HepG2 (cell line): ENCODE measurements around the gene TSTD1. TPM values are rescaled to one million over a fixed set of nuclear protein-coding genes. Genes with fewer than 3 reads are reported as not detected.

Experiments
- ATAC-seq: fragments of 200-7000 bp; cut with Tn5 transposase; 3 replicates; pipeline ENCODE4 v1.9.1; 2020; ENCODE audit warnings: mild to moderate bottlenecking, moderate library complexity
- BruUV-seq: library from RNA; stranded (reverse); fragments of 400-500 nt; replicated peaks from 2 replicates; lab custom pipeline; 2021; lab: Mats Ljungman, UMichigan
- CTCF ChIA-PET: fragments of 300-600 bp; formaldehyde crosslinking; extraction: SDS; loops from one replicate; lab custom pipeline; 2021; ENCODE audit warnings: low total read pairs, inconsistent platforms, low intra/inter-chr PET ratio; lab: Yijun Ruan, JAX
- POLR2A ChIA-PET: fragments of 350-600 bp; sonication (Branson Sonifier 250); formaldehyde crosslinking; loops from one replicate; lab custom pipeline; 2020; ENCODE audit warnings: antibody characterized with exemption, inconsistent platforms; lab: Yijun Ruan, JAX
- DNase-seq: peaks from one replicate; pipeline ENCODE4 v3.0.0-alpha.2; 2015; ENCODE audit warnings: low spot score
- FAIRE-seq: peaks from 3 replicates; lab custom pipeline; 2011; peaks lifted over from hg19 to GRCh38; lab: Jason Lieb, UNC
- H2AFZ ChIP-seq: one replicate; pipeline ENCODE4 v1.6.1; 2011; ENCODE audit warnings: low read length, inconsistent platforms
- H3K27ac ChIP-seq: fragments of 300-600 bp; 3 replicates; pipeline ENCODE4 v1.8.0; 2011; ENCODE audit warnings: mixed run types, mild to moderate bottlenecking, mixed read lengths, low read length, inconsistent platforms; ENCODE audit not compliant: insufficient read depth; ENCODE audit errors: extremely low read length
- H3K27me3 ChIP-seq, 2 experiments: fragments of 200-600 bp in 1 of 2; 2 replicates in 1 of 2; 3 replicates in 1 of 2; pipeline versions ENCODE4 v1.6.0 to v1.8.0; 2011; ENCODE audit warnings: low read length in 2 of 2, mild to moderate bottlenecking in 2 of 2, moderate library complexity in 2 of 2, inconsistent platforms in 1 of 2; ENCODE audit not compliant: insufficient read depth in 2 of 2, control insufficient read depth in 1 of 2
- H3K36me3 ChIP-seq, 2 experiments: fragments of 200-600 bp in 1 of 2; replicated peaks in 1 of 2; 2 replicates in 1 of 2; 3 replicates in 1 of 2; pipeline versions ENCODE4 v1.5.1 to v1.8.0; 2011; ENCODE audit warnings: low read length in 2 of 2, inconsistent platforms in 1 of 2; ENCODE audit not compliant: insufficient read depth in 2 of 2, control insufficient read depth in 1 of 2
- H3K4me1 ChIP-seq: 2 replicates; pipeline ENCODE4 v1.5.1; 2012; ENCODE audit warnings: low read length, inconsistent platforms; ENCODE audit not compliant: insufficient read depth
- H3K4me2 ChIP-seq: 2 replicates; pipeline ENCODE4 v1.6.0; 2011; ENCODE audit warnings: low read depth, low read length, inconsistent platforms
- H3K4me3 ChIP-seq, 3 experiments: fragments of 200-600 bp in 1 of 3; sonication (generic), shearing (Covaris generic) in 1 of 3; replicated peaks in 1 of 3; 2 replicates each; pipeline ENCODE4 v1.5.1; 2011 to 2016; ENCODE audit warnings: low read length in 3 of 3, inconsistent platforms in 2 of 3, low read depth in 2 of 3, mild to moderate bottlenecking in 2 of 3, control low read depth in 1 of 3, mixed read lengths in 1 of 3; ENCODE audit not compliant: insufficient read depth in 1 of 3
- H3K79me2 ChIP-seq: one replicate; pipeline ENCODE4 v1.6.1; 2011; ENCODE audit warnings: low read length, inconsistent platforms; ENCODE audit not compliant: insufficient read depth
- H3K9ac ChIP-seq: 2 replicates; pipeline ENCODE4 v1.6.0; 2011; ENCODE audit warnings: mild to moderate bottlenecking, low read depth, low read length, inconsistent platforms; ENCODE audit not compliant: insufficient read depth
- H3K9me3 ChIP-seq: 2 replicates; pipeline ENCODE4 v1.5.1; 2012; ENCODE audit warnings: mild to moderate bottlenecking, low read length
- H4K20me1 ChIP-seq: 2 replicates; pipeline ENCODE4 v1.6.0; 2011; ENCODE audit warnings: inconsistent platforms, mild to moderate bottlenecking, low read length, moderate library complexity; ENCODE audit not compliant: insufficient read depth
- ARID5B ChIP-seq: IDR thresholded peaks from 2 replicates; pipeline ENCODE4 v1.4.0; 2020; ENCODE audit warnings: mild to moderate bottlenecking, missing genetic modification reagents
- ETS1 ChIP-seq: sonication (generic); formaldehyde crosslinking; IDR thresholded peaks from 2 replicates; pipeline ENCODE4 v1.4.0; 2020; ENCODE audit warnings: missing genetic modification reagents
- FIP1L1 ChIP-seq: fragments of 200-400 bp; formaldehyde crosslinking; IDR thresholded peaks from 2 replicates; pipeline ENCODE4 v1.6.1; 2018; ENCODE audit warnings: low read depth, mild to moderate bottlenecking, low read length, moderate library complexity, borderline replicate concordance; ENCODE audit not compliant: insufficient read depth
- KAT2B ChIP-seq: fragments of 150-350 bp; IDR thresholded peaks from 2 replicates; pipeline ENCODE4 v1.6.1; 2014; ENCODE audit warnings: low read depth, low read length, borderline replicate concordance
- KLF6 ChIP-seq: IDR thresholded peaks from 2 replicates; pipeline ENCODE4 v1.8.0; 2016; ENCODE audit warnings: missing biosample characterization, missing genetic modification reagents
- KLF9 ChIP-seq: IDR thresholded peaks from 2 replicates; pipeline ENCODE4 v1.6.1; 2016; ENCODE audit warnings: low read depth
- PBX2 ChIP-seq: IDR thresholded peaks from 2 replicates; pipeline ENCODE4 v1.6.1; 2016; ENCODE audit warnings: control low read depth
- PHB2 ChIP-seq: fragments of 450-650 bp; IDR thresholded peaks from 2 replicates; pipeline ENCODE4 v1.6.1; 2018; ENCODE audit not compliant: partially characterized antibody
- POGZ ChIP-seq: sonication (generic); formaldehyde crosslinking; IDR thresholded peaks from 2 replicates; pipeline ENCODE4 v1.4.0; 2020; ENCODE audit warnings: mild to moderate bottlenecking, missing genetic modification reagents
- SRSF9 ChIP-seq: fragments of 200-400 bp; formaldehyde crosslinking; IDR thresholded peaks from 2 replicates; pipeline ENCODE4 v1.6.1; 2018; ENCODE audit warnings: borderline replicate concordance, mild to moderate bottlenecking, low read depth, low read length; ENCODE audit not compliant: insufficient read depth, poor library complexity, severe bottlenecking
- ZBTB10 ChIP-seq: sonication (generic); formaldehyde crosslinking; IDR thresholded peaks from 2 replicates; pipeline ENCODE4 v1.4.0; 2020; ENCODE audit warnings: missing genetic modification reagents, borderline replicate concordance
- ZMAT5 ChIP-seq: sonication (generic); formaldehyde crosslinking; IDR thresholded peaks from 2 replicates; pipeline ENCODE4 v1.5.0; 2020; ENCODE audit warnings: mild to moderate bottlenecking, low read depth, missing genetic modification reagents, borderline replicate concordance
- ZNF138 ChIP-seq: sonication (generic); formaldehyde crosslinking; IDR thresholded peaks from 2 replicates; pipeline ENCODE4 v1.5.0; 2020; ENCODE audit warnings: mild to moderate bottlenecking, low read depth, missing genetic modification reagents
- ZNF678 ChIP-seq: sonication (generic); formaldehyde crosslinking; IDR thresholded peaks from 2 replicates; pipeline ENCODE4 v1.4.0; 2020; ENCODE audit warnings: mild to moderate bottlenecking, missing genetic modification reagents
- WGBS: methylation state at CpG from one replicate; pipeline ENCODE4 v1.1.6; 2017; ENCODE audit warnings: low lambda C conversion rate; 5-methylcytosine and 5-hydroxymethylcytosine counted together
- in situ Hi-C: cut with HindIII; loops from 2 replicates; pipeline ENCODE4 v1.10.0; 2017; ENCODE audit warnings: low pct_unique_long_range_greater_than_20kb; ENCODE audit not compliant: extremely low pct_ligation_motif_present
- intact Hi-C: fragments of 100-400 bp; cut with micrococcal nuclease; formaldehyde crosslinking; loops from one replicate; pipeline ENCODE4 v1.10.0; 2022; ENCODE audit not compliant: unreplicated experiment
- polyA plus RNA-seq, 8 experiments: library from polyadenylated mRNA; depleted of rRNA in 3 of 8; stranded (reverse) in 7 of 8; unstranded in 1 of 8; fragments of >200 nt; fragmentation: Illumina TruSeq in 4 of 8; extraction: Trizol in 4 of 8; gene quantifications; 2 replicates each; pipeline versions ENCODE4 v1.2.1 to v1.2.3, GENCODE V29; 2011 to 2016; ENCODE audit warnings: low read depth in 4 of 8, missing spikeins in 1 of 8, mixed read lengths in 1 of 8; ENCODE audit not compliant: insufficient read depth in 1 of 8
- total RNA-seq, 5 experiments: library from RNA; depleted of rRNA; stranded (reverse); fragments of >200 nt; fragmentation: Illumina TruSeq; extraction: Trizol; gene quantifications; 2 replicates each; pipeline ENCODE4 v1.2.3, GENCODE V29; 2016; ENCODE audit warnings: low read depth in 1 of 5

TSTD1 gene
- total and polyA plus RNA-seq, 2 of the 13 experiments (the other 11 are each of a cell fraction or from before 2014, with no cell fraction given) = 0.15 to 0.31 TPM

GRCh38 chr1:161059293-161059692 is 20.5 kb upstream of the TSTD1 start (continued):
- no peak for TF ChIP-seq ARID5B (CRISPR knock-in tag)
- TF ChIP-seq FIP1L1 = no peak
- no peak for TF ChIP-seq KAT2B

GRCh38 chr1:161054805-161055204 is 16.0 kb upstream of the TSTD1 start:
- Histone ChIP-seq H3K4me2 (no peak overlapping the region), H3K79me2 (no peaks in the 10 kb centered on the region), H2AFZ (no peak overlapping the region), H3K36me3 (no peaks in the 10 kb centered on the region), H3K9ac (no peak overlapping the region), H3K9me3 (no peaks in the 10 kb centered on the region), H3K4me3 (no peak overlapping the region), H3K27ac (no peak overlapping the region), H3K4me1 (peaks cover 10% of the 10 kb centered on the region), H3K27me3 (no peaks in the 10 kb centered on the region), H4K20me1 (no peaks in the 10 kb centered on the region)
- ATAC-seq (no peak), DNase-seq (no peak), FAIRE-seq (no peak)
- no TSS peak for BruUV-seq
- ChIA-PET CTCF (no interaction called here), POLR2A (interaction anchor here (1.5 kb wide), 1 partner anchor 10 kb away, joined by 6 read pairs; the partner anchor contains the start of gene USF1)
- in situ Hi-C loops (loop anchor here (5.0 kb wide), 1 partner anchor 47 kb away; no protein-coding TSS in a partner anchor), intact Hi-C loops (no loop called here)
- 47% methylated on average over 6 of the region's 7 CpGs for WGBS
- TF ChIP-seq KLF6 (CRISPR knock-in tag) (no peak), ZNF138 (CRISPR knock-in tag) (no peak), POGZ (CRISPR knock-in tag) (no peak), SRSF9 (no peak), PBX2 (CRISPR knock-in tag) (no peak), ZBTB10 (CRISPR knock-in tag) (no peak), ZMAT5 (no peak), ZNF678 (no peak), ETS1 (CRISPR knock-in tag) (no peak), KLF9 (no peak), PHB2 (no peak)
